GM19239 (cell line): ENCODE results near the gene KLF15.
"Not testable (repeated sequence)": the region's sequence is repeated elsewhere in the genome, so short reads cannot be mapped to it uniquely, and the experiment has no call there.

Source experiments
- DNase-seq: peaks from one replicate; pipeline ENCODE4 v3.0.0; 2011; ENCODE audit warnings: low spot score; ENCODE audit not compliant: insufficient read length
- FAIRE-seq: peaks from 2 replicates; lab custom pipeline; 2011; peaks lifted over from hg19 to GRCh38; lab: Jason Lieb, UNC

The KLF15 gene

DNA sequence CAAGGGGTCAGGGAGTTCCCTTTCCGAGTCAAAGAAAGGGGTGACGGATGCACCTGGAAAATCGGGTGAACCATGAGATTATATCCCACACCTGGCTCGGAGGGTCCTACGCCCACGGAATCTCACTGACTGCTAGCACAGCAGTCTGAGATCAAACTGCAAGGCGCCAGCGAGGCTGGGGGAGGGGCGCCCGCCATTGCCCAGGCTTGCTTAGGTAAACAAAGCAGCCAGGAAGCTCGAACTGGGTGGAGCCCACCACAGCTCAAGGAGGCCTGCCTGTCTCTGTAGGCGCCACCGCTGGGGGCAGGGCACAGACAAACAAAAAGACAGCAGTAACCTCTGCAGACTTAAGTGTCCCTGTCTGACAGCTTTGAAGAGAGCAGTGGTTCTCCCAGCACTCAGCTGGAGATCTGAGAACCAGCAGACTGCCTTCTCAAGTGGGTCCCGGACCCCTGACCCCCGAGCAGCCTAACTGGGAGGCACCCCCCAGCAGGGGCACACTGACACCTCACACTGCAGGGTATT, 25.3 kb downstream of the KLF15 start:
- DNase-seq, FAIRE-seq: not testable (repeated sequence)

GRCh38 chr3:126329927-126330725, 27.1 kb downstream of the KLF15 start:
- DNase-seq, result no peak
- FAIRE-seq, result no peak

DNA sequence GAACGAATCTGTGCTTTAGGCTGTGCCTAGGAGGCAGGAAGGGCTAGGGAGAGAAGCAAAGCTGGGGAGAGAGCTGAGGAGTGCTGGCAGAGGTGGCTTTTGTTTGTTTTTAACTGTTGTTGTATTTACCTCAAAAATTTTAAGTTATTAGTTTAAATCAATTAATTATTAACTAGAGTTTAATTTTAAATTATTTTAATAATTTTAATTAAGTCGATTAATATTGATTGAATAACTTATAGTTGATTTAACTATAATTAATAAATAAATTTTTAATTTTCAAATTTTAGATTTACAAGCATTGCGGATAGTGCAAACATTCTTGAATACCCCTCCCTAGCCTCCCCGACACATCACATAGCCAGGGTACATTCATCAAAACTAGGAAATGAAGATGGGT, 30.6 kb downstream of the KLF15 start:
- no peak for DNase-seq
- FAIRE-seq, result no peak

DNA sequence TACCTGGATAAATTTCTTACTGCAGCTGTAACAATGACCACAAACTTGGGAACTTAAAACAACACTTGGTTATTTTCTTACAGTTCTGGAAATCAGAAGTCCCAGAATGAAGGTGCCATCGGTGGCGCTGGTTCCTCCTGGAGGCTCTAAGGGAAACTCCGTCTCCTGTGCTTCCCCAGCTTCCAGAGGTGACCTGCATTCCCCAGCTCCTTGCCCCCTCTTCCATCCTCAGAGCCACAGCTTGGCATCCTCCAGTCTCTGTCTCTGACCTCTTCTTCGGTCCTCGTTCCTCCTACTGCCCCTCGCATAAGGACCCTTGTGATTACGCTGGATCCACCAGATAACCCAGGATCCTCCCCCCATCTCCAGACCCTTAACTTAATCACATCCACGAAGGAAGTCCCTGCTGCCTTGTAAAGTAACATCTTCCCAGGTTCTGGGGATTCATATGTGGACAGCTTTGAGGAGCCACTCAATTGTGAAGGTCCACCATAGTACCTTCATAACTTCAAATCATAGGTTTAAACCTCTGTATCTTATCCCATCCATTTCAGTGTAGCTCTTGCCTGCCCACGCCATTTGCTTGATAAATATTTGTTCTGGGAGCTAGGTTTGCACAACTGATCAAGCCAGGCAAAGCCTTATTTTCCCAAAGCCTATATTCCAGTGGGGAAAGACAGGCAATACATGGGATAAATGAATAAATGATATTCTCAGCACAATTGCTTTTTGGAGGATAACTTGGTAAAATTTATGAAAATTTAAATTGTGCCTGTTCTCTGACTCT, 34.8 kb downstream of the KLF15 start:
- FAIRE-seq, result no peak
- DNase-seq, result no peak

DNA sequence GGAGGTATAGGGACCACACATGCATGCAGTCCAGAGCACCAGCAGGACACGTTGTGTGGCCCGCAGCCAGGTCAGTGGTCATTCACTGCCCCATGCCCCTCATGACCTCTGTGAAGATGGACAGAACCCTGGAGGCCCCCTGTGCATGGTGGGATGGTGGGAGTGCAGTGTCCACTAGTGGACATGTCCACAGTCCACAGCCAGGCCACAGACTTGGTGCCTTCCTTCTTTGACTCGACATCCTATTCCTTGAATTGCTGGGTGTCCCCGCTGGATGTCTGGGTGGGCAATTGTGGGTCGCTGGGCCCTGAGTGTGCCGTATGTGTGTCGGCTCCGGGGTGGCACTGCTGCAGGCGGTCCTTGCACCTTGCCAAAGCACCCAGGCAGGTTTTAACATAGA, 35.7 kb downstream of the KLF15 start:
- FAIRE-seq, result no peak
- no peak for DNase-seq

DNA sequence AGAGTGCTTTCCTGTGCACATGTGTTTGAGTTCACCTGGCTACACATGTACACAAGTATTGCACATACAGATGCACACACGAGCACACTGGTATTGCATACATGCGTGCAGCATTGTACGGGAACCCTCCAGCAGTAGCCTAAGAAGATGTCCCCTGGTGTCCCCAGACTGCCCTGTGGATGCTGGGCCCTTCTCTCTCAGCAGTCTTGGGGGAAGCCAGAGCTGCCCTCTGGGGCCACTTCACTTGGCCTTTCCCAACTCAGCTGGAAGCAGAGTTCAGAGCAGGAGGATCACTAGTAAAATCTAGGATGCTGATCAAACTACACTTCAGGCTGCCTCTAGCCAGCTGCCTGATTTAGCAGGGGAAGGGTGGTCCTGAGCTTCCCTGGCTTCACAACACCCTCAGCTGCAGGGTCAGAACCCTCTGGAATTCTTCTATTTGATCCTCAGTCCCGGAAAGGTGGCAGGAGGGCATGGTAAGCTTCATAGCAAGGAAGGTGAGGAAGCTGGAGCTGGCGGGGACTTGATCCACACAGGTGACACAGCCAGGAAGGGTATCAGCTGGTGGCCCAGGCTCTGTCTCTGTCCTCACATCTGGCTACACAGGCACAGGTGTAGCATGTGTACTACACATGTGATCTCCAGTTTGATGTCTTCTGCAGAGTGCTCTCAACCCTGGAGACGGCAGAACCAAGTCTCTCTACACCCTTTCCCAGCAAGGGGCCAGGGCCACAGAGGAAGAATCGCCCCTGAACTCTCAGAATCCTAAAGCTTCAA, 36.5 kb downstream of the KLF15 start:
- DNase-seq, result no peak
- no peak for FAIRE-seq

DNA sequence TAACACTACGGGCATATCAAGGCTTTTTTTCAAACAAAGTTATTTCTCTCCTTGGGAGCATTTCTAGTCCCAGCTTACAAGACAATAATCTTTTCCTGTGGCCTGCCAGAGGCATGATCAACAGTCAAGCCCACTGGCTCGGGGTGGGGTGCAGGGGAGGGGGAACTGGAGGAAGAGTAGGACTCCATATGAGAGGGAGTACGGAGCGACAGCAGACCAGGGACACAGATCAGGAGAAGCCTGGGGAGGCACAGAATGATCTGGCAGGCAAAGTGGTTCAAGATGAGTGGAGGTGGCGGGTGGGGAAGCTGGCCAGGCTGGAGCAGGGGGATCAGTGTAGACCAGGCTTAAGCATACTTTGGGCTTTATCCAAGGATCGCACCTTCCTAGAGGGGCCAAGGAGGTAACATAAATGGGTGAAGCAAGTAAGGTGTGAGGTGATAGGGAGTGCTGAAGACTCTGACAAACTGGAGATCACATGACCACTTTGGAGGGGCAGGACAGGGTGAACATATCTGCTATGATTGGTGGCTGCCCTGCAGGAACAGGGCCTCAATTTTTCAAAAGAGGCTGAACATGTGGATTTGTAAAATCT, 37.4 kb downstream of the KLF15 start:
- FAIRE-seq, result no peak

DNA sequence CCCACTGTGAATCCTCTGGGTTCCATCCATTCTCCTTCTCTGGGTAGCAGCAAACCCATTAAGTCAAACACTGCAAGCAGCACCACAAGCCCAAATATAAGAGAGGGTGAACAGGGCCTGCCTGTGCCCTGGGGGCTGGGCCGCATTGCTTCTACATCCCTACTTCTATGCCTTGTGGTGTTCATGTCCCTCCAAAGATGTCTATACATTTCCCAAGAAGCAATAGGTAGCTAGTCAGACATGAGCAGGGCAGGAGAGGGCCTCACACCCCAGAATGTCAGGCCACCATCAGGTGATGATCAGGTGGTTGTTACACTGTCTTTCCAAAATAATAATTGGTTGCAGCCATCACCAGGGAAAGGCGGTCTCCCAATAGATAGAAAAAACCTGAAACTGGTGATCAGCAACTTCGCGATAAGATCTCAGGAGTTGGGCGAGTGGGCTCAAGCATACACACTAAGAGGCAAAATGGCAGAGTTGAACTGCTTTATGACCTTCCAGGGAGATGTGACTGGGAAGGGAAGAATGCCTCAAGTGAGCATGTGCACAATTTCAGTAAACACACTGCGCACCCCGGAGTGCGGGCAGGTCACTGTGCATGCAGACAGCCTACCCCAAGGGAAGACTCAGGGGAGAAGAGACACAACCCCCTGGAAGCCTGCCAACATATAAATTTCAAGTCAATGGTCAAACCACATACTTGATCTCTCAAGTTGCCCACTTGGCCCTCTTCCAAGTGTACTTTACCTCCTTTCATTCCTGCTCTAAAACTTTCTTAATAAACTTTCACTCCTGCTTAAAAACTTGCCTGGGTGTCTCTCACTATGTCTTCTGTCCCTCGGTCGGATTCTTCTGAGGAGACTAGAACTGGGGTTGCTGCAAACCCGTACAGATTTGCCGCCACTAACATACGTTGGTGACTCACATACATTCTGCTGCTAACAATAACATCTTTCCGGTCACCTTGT, 39.9 kb downstream of the KLF15 start:
- DNase-seq (no peak), FAIRE-seq (no peak)

More for the DNA sequence above, 37.4 kb downstream of the KLF15 start:
- no peak for DNase-seq

DNA sequence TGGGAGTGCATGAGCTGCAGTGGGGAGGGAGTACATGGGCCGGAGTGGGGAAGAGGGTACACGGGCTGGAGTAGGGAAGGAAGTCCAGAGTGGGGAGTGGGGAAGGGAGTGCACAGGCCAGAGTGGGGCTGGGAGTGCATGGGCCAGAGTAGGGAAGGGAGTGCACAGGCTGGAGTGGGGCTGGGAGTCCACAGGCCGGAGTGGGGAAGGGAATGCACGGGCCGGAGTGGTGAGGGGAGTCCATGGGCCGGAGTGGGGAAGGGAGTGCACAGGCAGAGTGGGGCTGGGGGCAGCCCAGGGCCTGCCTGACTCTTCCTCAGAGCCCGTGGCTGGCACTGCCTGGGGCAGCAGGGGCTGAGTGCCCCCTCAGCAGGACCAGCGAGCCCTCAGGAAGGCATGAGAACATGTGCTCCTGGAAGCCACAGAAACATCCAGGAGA, 40.7 kb downstream of the KLF15 start:
- DNase-seq, result no peak
- FAIRE-seq, result no peak

DNA sequence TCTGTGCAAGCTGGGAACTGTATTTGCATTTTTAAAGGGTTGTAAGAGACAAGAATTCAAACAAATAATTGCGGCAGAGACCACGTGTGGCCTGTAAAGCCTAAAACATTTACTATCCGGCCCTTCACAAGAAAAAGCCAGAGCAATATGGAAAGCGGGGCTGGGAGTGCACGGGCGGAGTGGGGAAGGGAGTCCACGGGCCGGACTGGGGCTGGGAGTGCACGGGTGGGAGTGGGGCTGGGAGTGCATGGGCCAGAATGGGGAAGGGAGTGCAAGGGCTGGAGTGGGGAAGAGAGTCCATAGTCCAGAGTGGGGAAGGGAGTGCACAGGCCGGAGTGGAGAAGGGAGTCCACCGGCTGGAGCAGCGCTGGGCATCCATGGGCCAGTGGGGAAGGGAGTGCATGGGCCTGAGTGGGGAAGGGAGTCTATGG, 41.2 kb downstream of the KLF15 start:
- DNase-seq, result no peak
- FAIRE-seq, result no peak

- no peak for FAIRE-seq
Observed at GRCh38 chr3:126314790-126315658, 42.2 kb downstream of the KLF15 start.

GRCh38 chr3:126314305-126314789, 42.9 kb downstream of the KLF15 start:
- no peak for DNase-seq
- FAIRE-seq, result no peak

More at GRCh38 chr3:126314790-126315658, 42.2 kb downstream of the KLF15 start:
- DNase-seq, result no peak

- DNase-seq (no peak), FAIRE-seq (no peak)
Observed at GRCh38 chr3:126313580-126314304, 43.5 kb downstream of the KLF15 start.

DNA sequence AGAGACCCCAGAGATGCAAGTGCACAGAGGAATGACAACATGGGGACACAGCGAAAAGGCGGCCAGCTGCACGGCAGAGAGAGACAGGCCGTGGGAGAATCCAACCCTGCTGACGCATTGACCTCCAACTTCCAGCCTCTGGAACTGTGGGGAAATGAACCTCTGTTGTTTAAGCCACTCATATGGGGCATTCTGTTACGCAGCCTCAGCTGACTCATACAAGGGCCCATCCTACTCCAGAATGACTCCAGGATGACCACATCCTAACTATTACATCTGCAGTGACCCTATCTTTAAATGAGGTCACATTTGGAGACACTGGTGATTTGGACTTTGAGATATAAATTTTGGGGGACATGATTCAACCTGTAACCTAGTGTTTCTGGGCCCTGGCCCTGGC, 44.0 kb downstream of the KLF15 start:
- DNase-seq, result no peak
- FAIRE-seq, result no peak

DNA sequence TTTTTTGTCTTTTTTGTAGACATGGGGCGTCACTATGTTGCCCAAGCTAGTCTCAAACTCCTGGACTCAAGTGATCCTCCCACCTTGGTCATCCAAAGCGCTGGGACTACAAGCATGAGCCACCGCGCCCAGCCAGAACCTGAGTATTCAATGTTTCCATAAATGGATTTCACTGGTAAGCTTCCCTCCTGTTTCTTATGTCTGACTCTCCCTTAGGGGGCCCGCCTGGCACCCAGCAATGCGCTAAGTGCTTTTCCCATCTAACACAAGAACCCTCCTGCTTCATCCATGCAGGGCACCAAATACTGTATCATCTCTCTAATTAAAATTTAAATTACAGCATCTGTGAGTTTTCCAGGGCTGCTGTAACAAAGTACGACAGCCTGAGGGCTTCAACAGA, 44.9 kb downstream of the KLF15 start:
- DNase-seq (no peak), FAIRE-seq (no peak)

DNA sequence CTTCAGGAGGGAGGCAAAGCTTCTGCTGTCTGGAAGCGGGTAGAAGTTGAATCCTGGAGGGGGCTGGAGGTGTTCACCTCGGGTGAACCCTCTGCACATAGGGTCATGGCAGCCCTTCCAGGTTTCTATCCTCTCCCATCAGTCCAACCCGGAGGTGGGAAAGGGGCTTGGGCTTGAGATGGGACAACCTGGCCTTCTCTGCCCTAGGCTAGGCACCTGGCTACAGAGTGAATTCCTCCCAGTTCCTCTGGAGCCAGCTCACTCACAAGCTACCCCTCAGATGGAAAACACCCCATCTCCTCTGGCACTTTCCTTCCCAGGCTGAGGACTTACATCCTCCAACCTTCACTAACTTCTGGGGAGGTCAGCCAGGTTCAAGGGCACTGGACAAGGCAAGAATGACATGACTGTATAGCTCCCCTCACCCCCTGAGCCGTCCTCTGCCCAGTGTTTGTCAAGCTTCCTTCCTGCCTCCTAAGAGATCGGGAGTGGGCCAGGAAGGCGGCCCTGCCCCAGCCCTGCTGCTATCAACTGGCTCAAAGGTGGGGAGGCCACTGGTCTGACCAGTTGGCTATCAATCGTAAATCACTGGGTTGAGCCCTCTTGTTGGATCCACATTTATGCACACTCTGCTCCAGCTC, 45.8 kb downstream of the KLF15 start:
- no peak for FAIRE-seq
- no peak for DNase-seq

DNA sequence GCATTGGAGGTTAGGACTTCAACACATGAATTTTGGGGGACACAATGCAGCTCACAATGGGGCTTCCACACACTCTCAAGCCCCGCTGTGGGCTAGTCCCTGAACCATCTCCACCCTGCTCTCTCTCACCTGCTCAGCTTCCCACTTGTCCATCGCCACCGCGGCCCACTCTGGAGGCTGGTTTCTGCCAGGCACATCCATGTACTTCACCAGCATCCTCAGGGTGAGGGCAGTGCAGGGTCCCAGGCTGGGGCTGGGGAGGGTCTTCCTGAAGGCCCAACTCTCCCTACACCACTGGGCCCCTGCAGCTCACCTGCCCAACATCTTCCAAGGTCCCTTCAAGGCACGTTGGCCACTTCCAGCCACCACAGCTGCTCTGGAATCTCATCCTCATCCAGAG, 46.4 kb downstream of the KLF15 start:
- DNase-seq, result no peak
- no peak for FAIRE-seq
